CD4-positive, alpha-beta T cell treated with Interleukin-2 at 100 ng/mL for 4 hours (primary cell): ENCODE data around the gene TMEM235.

Source experiments
- DNase-seq: peaks from one replicate; pipeline ENCODE4 v3.0.0-alpha.2; 2020; ENCODE audit warnings: low spot score

The TMEM235 gene

DNA sequence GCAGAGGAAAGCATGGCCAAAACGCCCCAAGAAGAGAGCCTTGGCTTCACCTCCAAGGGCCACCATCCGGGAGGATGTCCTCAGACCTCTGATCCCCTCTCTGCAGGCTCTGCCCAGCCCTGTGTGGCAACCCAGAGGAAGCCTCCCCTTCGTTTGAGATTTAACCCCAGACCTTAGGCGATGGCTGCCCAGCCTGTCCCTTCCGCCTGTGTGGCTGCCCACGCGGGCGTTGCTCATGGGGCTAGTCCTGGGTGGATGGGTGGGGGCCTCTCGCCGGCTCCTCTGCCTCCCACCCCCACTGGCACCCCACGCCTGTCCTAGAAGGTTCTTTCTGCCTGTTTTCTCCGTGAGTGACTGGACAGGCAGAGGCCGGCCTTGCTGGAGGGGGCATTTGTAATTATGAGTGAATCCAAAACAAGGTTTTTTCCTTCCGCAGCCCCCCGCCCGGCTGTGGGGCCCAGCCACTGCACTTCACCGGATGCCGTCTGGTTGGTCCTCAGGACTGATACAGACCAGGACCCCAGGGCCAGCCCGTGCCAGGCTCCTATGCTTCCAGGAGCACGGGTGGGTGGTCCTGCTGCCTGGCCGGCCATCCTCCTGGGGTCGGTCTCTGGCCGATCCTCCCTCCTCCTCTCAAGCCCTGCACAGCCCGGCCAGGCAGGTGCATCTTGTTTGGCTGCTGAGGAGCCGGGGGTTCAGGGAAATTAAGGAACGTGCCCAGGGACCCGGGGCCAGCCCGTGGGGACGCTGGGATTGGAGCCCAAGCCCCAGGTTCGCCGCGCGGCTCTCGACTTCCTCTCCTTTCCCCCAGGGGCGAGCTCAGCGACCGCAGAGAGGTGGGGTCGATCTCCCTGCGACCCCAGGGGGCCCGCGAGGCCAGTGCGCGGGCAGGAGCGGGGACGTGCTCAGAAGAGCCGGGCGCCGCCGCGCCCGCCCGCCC lies at the start of gene TMEM235:
Gene TMEM235 (plus strand): TSS at position 636 of the 940 bp plus-strand sequence. CDS start 393 bp downstream, outside the sequence.
- DNase-seq: no peak

DNA sequence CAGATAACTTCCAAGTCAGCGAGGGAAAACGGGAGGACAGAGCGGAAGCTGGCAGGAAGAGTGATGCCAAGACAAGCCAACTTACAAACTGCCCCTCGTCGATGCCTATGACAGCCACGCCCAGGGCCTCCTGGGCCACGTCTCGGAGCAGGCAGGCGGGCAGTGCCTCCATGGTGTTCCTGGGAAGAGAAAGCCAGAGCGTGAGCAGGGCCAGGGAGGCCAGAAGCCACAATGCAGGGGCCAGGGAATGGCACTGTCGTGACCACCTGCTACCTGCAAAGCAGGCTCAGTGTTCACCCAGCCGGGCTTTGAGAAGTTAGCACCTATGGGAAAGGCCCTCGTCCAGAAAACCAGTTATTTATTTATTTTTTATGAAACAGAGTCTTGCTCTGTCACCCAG lies 48.9 kb upstream of the TMEM235 start:
- no peak for DNase-seq

DNA sequence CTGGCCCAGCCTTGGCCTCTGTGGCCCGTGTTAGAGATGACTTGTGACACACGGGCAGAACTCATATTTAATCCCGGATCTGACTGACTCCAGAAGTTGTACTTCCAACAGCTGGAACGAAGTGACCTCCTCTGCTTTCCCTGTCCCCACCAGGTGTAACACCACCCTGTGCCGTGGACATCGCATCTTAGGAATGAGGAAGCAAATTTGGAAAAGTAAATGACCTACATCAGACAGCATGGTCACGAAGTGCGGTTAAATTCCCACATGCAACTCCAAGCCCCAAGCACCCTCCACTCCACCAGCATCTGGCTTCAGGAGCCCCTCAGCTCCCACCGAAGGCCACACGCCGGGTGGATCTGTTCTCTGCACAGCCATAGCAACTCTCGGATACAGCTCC lies 47.5 kb upstream of the TMEM235 start:
- DNase-seq: no peak

DNA sequence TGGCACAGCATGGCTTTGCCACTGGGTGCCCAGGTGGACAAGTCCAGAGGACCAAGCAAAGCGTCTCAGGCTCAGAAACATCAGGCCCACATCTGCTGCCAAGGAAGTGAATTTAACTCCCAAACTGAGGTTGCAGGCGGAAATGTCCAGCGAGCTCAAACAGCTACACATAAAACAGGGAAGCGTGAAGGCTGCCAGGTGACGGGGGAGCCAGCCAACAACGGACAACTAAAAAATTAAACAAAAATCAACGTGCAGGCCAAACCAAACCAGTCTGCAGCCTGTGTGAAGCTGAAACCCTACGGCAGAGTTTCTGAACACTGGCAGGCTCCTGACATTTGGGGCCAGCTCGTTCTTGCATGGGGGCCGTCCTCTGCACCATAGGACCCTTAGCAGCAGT lies 47.1 kb upstream of the TMEM235 start:
- no peak for DNase-seq

DNA sequence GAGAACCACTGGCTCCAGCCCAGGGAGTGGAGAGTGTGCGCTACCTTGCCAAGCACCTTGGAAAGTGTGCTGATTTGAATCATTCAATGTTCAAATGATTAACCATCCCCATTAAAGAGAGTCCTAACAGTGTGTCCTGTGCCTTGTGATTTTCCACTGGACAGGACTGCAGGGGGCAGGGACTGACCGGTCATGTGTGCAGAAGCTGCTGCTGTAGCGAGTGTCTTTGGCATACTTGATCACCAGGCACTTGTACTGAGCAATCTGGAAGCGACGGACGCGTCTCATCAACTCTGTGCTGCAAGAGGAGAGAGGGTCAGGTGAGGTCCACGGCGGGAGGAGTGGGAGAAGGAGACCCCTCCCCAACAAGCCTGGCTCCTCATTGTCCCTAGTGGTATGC lies 46.6 kb upstream of the TMEM235 start:
- no peak for DNase-seq

DNA sequence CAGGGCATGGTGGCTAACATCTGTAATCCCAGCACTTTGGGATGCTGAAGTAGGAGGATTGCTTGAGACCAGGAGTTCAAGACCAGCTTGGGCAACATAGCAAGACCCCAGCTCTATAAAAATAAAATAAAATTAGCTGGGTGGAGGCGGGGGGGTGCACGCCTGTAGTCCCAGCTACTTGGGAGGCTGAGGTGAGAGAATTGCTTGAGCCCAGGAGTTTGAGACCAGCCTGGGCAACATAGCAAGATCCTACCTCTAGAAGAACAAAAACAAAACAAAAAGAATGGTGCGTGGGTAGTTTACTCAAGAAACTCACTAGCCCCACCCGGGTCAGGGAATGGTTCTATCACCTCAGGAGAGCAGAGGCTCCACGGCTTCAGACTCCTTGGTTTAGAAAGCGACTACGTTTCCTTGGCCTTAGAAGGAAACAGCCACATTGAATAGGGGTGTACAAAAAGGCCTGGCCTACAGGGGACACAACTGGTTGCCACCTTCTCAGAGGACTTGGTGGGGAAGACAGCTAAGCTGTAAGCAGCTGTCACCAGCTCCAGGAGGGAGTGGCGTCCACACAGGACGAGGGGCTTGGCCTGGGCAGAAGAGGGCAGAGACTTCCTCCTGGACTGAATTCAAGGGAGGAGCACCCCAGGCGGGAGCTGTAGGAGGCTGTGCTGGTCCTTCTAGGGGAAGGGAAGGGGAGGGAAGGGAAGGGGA lies 45.3 kb upstream of the TMEM235 start:
- DNase-seq: no peak

DNA sequence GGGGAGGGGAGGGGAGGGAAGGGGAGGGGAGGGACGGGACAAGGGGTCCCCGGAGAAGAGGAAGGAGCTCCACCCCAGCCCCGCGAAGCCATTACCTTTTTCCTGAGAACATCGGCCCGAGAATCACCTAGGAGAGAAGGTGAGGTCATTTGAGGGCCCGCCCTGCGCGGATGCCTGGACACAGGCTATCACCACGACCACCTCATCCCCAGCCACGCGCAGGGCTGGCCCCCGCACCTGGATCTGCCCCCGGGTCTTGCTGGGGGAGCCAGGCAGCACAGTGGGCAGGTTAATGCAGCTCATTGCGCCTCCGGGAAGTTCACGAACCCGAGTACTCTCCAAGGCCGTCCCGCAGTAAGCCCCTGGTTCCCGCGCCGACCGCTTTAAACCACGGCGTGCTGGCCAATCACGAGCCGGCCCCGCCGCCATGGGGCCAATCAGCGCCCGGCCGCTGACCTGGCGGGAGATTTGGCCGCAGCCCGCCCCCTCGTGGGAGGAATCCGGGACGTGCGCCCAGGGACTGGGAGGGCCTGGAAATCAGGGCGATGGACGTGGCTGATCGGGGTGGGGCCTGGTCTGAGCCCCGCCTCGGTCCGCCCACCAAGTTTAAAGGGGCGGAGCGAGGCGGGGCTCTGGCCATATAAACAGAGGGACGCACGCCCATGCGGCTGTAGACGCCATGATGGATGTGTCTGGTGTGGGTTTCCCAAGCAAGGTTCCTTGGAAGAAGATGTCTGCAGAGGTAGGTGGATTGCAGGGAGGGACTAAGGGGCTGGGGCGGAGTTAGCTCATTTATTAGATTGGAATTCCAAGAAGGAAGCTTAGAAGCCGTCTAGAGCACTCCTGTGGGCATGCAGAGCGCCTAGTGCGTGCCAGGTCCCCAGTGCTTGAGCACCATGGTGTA lies 44.5 kb upstream of the TMEM235 start, which contains the start of the genes AFMID and TK1:
Gene AFMID (plus strand): TSS at position 671 of the 904 bp plus-strand sequence. CDS start 9 bp downstream, at position 680.
Gene TK1 (minus strand): TSS at position 361 of the 904 bp plus-strand sequence. CDS start 58 bp downstream, at position 303.
- peak; percentile 87 for DNase-seq

DNA sequence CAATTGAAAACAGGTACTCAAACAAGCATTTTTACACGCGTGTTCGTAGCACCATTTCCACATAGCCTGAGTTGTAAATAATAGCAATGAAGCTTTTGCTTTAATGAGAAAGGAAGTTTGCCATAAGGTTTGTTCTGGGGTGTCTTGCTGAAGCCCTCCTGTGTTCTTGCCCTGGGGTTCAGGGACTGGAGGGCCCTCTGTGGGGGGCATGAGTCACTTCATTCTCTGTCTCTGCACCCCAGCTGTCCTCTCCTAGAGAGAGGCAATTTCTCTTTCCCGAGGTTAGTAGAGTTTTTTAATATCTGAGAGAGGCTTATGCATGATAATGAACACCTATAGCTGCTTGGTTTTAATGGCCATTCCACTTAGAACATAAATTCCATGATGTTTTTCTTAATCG lies 34.7 kb upstream of the TMEM235 start:
- DNase-seq: no peak

DNA sequence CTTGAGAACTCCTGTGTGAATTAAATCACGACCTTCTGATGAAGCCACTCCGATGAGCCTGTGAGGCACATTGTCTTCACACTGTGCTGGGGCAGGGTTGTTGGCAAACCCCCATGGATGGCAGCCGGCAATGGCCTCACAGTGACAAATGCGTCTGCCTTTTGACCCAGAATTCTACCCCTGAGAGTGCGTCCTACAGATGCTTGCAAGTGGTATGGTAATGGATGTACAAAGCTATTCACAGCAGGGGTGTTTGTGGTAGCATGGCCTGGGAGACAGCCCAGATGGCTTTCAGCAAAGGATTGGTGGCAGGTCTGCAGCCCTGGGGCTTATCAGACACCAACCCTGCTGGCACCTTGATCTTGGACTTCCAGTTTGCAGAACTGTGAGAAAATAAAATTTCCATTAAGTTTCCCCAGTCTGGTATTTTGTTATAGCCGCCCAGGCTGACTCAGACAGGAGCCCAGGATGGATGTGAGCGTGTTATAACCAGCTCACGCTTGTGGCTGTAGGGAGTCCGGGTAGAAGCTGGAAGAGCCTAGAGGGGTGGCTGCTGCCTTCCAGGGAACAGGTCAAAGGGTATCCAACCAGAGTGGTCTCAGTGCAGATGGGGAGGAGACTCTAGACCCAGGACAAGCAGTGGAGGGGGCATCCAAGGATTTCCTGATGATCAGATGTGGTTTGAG lies 34.1 kb upstream of the TMEM235 start:
- DNase-seq: no peak

DNA sequence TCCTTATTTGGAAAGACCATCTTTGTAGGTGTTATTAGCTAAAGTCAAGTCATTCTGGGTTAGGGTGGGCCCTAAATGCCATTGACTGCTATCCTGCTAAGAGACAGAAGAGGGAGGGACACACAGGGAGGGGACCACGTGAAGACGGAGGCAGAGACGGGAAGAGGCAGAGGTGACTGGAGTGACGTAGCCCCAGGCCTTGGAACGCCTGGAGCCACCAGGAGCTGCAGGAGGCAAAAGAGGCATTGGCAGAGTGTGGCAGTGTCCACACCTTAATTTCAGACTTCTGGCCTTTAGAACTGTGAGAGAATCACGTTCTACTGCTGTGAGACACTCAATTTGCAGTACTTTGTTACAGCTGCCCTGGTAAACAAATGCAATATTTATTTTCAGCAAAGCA lies 31.0 kb upstream of the TMEM235 start:
- no peak for DNase-seq

DNA sequence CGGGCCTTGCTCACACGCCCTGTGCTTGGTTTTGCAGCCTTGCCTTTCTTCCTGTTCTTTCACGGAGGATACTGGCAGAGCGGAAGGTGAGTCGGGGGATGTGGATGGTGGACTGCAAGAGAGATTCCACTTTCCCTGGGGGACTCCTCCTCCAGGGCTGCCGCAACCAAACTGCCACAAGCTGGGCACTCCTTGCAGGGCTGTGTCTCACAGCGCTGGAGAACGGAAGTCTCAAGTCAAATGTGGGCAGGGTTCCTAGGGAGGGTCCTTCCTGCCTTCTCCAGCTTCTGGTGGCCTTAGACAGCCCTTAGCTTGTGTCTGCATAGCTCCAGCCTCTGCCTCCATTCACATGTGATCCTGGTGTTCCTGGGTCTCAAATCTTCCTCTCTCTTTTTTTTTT lies 28.8 kb upstream of the TMEM235 start:
- DNase-seq: no peak

DNA sequence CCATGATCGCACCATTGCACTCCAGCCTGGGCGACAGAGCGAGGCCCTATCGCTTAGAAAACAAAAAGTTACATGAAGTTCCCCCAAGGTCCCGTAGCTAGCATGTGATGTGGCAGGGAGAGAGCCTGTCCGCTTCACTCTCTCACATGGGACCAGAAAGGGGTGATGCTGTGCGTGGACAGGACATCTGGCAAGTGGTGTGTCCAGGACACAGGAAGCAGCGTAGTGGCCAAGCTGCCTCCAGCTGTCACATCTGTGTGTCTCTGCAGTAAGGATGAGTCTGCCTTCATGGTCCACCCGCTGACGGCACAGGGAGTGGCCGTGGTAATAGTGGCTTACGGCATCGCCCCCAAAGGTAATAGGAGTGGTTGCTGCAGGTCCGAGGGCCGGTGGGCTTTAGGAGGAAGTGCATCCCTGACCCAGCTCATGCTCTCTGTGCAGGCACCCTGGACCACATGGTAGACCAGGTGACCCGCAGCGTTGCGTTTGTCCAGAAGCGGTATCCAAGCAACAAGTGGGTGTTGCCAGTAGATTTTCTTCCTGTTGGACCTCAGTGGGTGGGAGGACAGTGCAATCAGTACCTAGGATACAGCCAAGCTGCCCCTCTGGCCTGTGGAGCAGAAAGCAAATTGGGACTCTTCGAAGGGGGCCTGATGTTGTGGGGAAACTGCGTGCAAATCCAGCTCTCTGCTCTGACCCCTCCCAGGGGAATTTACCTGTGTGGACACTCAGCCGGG lies 26.9 kb upstream of the TMEM235 start:
- DNase-seq: no peak

DNA sequence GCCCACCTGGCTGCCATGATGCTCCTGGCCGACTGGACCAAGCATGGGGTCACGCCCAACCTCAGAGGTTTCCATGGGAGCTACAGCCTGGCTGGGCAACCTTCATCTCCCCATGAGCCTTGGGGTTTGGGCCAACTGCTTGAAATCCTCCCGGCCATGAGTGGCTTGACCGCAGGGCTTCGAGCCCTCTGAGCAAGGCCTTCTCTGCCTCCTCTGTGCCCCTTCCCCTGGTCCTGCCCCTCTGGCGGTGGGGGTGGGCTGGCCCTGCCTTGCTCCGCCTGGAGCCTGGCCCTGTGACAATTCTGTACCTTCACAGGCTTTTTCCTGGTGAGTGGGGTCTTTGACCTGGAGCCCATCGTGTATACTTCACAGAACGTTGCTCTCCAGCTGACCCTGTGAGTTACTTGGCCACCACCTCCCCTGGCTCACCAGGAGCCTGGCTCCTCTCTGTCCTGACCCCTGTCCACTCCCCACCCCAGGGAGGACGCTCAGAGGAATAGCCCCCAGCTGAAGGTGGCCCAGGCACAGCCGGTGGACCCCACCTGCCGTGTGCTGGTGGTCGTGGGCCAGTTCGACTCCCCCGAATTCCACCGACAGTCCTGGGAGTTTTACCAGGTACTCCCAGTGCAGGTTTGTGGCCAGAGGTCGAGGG lies 26.2 kb upstream of the TMEM235 start:
- no peak for DNase-seq

DNA sequence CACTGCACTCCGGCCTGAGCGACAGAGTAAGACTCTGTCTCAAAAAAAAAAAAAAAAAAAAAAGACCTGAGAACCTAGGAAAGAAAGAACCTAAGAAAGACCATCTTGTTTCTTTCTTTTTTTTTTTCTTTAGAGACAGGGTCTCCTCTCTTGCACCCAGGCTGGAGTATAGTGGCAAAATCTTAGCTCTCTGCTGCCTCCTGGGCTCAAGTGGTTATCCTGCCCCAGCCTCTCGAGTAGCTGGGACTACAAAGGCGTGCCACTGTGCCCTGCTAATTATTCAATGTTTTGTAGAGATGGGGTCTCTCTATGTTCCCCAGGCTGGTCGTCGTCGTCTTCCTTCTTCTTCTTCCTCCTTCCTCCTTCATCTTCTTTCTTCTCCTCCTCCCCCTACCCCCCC lies 25.1 kb upstream of the TMEM235 start:
- DNase-seq: no peak

DNA sequence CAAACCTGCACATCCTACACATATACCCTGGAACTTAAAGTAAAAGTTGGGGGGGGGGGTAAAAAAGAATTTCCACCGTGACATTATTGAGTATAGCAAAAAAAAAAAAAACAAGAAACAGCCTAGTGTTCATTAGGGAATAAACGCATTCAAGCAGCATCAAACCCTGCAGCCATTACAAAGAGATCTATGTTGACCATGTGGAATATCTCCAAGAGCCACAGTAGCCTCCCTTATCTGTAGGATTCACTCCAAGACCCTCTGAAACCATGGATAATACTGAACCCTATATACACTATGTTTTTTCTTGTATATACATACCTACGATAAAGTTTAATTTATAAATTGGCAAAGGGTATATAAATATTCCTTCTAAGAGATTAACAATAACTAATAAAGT lies 22.9 kb upstream of the TMEM235 start:
- DNase-seq: no peak

DNA sequence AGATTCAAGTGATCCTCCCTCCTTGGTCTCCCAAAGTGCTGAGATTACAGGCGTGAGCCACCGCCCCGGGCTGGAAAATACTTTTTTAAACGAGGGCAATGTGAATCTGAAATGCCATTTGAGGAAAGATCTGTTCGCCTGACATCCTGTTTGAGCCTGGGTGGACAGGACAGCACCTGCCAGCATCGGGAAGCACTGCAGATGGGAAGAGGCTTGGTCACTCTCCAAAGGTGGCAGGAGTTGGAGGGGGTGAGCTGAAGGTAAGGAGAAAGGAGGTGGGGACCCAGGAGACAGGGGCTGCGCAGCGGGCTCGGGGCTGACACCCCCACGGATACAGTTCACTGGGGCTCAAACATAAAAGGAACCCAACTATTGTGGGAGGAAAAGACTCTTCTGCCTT lies 21.3 kb upstream of the TMEM235 start:
- DNase-seq: no peak

DNA sequence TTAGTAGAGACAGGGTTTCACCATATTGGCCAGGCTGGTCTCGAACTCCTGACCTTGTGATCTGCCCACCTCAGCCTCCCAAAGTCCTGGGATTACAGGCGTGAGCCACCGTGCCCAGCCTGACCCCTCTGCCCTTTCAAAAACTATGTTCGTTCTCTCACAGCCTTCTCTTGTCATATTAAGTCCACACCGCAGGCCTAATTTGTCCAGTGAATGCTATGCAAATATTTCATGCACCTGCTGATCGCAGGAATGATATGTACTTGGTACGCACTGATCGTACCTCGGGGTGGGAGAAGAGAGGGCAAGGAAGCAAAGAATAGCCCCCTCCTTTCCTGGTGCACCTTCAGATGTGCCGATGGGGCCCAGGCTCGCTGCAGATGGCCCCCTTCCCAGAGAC lies 20.4 kb upstream of the TMEM235 start:
- DNase-seq: no peak

DNA sequence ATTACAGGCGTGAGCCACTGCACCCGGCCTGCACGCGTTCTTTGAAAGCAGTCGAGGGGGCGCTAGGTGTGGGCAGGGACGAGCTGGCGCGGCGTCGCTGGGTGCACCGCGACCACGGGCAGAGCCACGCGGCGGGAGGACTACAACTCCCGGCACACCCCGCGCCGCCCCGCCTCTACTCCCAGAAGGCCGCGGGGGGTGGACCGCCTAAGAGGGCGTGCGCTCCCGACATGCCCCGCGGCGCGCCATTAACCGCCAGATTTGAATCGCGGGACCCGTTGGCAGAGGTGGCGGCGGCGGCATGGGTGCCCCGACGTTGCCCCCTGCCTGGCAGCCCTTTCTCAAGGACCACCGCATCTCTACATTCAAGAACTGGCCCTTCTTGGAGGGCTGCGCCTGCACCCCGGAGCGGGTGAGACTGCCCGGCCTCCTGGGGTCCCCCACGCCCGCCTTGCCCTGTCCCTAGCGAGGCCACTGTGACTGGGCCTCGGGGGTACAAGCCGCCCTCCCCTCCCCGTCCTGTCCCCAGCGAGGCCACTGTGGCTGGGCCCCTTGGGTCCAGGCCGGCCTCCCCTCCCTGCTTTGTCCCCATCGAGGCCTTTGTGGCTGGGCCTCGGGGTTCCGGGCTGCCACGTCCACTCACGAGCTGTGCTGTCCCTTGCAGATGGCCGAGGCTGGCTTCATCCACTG lies 17.3 kb upstream of the TMEM235 start, which contains the start of gene BIRC5:
Gene BIRC5 (plus strand): TSS at position 238 of the 690 bp plus-strand sequence. CDS start 64 bp downstream, at position 302.
- DNase-seq: peak; percentile 89

DNA sequence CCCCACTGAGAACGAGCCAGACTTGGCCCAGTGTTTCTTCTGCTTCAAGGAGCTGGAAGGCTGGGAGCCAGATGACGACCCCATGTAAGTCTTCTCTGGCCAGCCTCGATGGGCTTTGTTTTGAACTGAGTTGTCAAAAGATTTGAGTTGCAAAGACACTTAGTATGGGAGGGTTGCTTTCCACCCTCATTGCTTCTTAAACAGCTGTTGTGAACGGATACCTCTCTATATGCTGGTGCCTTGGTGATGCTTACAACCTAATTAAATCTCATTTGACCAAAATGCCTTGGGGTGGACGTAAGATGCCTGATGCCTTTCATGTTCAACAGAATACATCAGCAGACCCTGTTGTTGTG lies 16.7 kb upstream of the TMEM235 start:
- no peak for DNase-seq
